Smooth muscle cell (in vitro differentiated cells): Measurements from ENCODE around the gene RFX5. TPM values are rescaled to one million over a fixed set of nuclear protein-coding genes. Genes with fewer than 3 reads are reported as not detected.

Experiments
- DNase-seq: peaks from one replicate; lab custom pipeline; 2025; ENCODE audit not compliant: unreplicated experiment; lab: John Stamatoyannopoulos, UW
- H2AFZ ChIP-seq: fragments of 200-600 bp; sonication (generic); 2 replicates; pipeline ENCODE4 v1.6.0; 2016; ENCODE audit warnings: antibody characterized with exemption, low read depth, mild to moderate bottlenecking
- H3F3A ChIP-seq: fragments of 200-600 bp; sonication (generic); 2 replicates; pipeline ENCODE4 v1.6.0; 2017; ENCODE audit warnings: antibody characterized with exemption, low read depth
- H3K27ac ChIP-seq: fragments of 200-600 bp; sonication (generic); 2 replicates; pipeline ENCODE4 v1.5.1; 2016; ENCODE audit warnings: low read depth, mild to moderate bottlenecking
- H3K27me3 ChIP-seq: fragments of 200-600 bp; sonication (generic); 2 replicates; pipeline ENCODE4 v1.6.1; 2016; ENCODE audit warnings: low read depth, mild to moderate bottlenecking
- H3K36me3 ChIP-seq: fragments of 200-600 bp; sonication (generic); 2 replicates; pipeline ENCODE4 v1.5.1; 2016; ENCODE audit warnings: low read depth
- H3K4me1 ChIP-seq: fragments of 200-600 bp; sonication (generic); 2 replicates; pipeline ENCODE4 v1.5.1; 2016; ENCODE audit warnings: low read depth
- H3K4me2 ChIP-seq: fragments of 200-600 bp; sonication (generic); 2 replicates; pipeline ENCODE4 v1.6.0; 2016; ENCODE audit warnings: mild to moderate bottlenecking
- H3K4me3 ChIP-seq: fragments of 200-600 bp; sonication (generic); 2 replicates; pipeline ENCODE4 v1.5.1; 2016; ENCODE audit warnings: mild to moderate bottlenecking
- H3K79me2 ChIP-seq: fragments of 200-600 bp; sonication (generic); 2 replicates; pipeline ENCODE4 v1.6.0; 2016; ENCODE audit warnings: low read depth, mild to moderate bottlenecking
- H3K9ac ChIP-seq: fragments of 200-600 bp; sonication (generic); 2 replicates; pipeline ENCODE4 v1.6.0; 2016; ENCODE audit warnings: low read depth
- H3K9me3 ChIP-seq: fragments of 200-600 bp; sonication (generic); replicated peaks from 2 replicates; pipeline ENCODE4 v1.5.1; 2016; ENCODE audit warnings: low read depth
- H4K20me1 ChIP-seq: fragments of 200-600 bp; sonication (generic); 2 replicates; pipeline ENCODE4 v1.6.0; 2016; ENCODE audit warnings: low read depth
- WGBS: methylation state at CpG from one replicate; pipeline ENCODE4 v1.1.7; 2016; ENCODE audit warnings: low lambda C conversion rate; 5-methylcytosine and 5-hydroxymethylcytosine counted together
- polyA plus RNA-seq: library from polyadenylated mRNA; unstranded; fragments of >200 nt; fragmentation: Nextera tagmentation; extraction: Ambion mirVana; gene quantifications from 2 replicates; pipeline ENCODE4 v1.2.1, GENCODE V29; 2016
- total RNA-seq: library from RNA; depleted of rRNA; stranded (reverse); fragments of >200 nt; gene quantifications from 2 replicates; pipeline ENCODE4 v1.2.3, GENCODE V29; 2014
- TF ChIP-seq, protein P1 (sequence below): fragments of 200-600 bp; sonication (generic); IDR thresholded peaks from 2 replicates; pipeline ENCODE4 v1.5.1; 2017; ENCODE audit warnings: borderline replicate concordance, mild to moderate bottlenecking, antibody characterized with exemption; ENCODE audit not compliant: insufficient read depth, poor library complexity, severe bottlenecking

Gene RFX5
- total and polyA plus RNA-seq, 2 experiments from 2014 or later = 12.4 to 22.7 TPM

DNA sequence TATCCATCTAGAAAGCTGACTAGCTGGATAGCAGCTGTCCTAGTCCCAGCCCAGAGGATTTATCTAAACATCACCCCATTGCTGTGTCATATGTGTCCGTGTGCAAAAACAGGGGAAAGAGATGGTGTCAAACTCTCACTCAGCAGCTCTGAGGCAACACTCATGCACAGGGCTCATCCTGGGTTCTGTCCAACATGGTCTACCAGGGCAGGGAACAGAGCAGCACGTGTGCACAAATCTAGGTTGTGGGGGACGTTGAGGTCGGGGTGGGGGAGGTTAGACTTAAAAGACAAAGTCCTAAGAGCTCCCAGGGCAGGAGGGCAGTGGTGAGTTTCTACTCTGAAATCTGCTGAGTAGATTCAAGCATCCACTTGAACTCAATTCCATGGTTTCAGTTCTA, 36.0 kb downstream of the RFX5 start:
- Histone ChIP-seq H3K27me3 (no peaks in the 10 kb centered on the region), H3K4me1 (peaks cover 33% of the 10 kb centered on the region), H3K36me3 (peaks cover 9% of the 10 kb centered on the region), H3K9me3 (no peaks in the 10 kb centered on the region), H3F3A (peaks cover 20% of the 10 kb centered on the region), H2AFZ (no peak overlapping the region), H4K20me1 (peaks cover 26% of the 10 kb centered on the region), H3K79me2 (peaks cover 10% of the 10 kb centered on the region), H3K4me2 (peak overlapping the region; percentile 67), H3K4me3 (no peak overlapping the region), H3K27ac (peak overlapping the region; percentile 99), H3K9ac (peak overlapping the region; percentile 84)
- TF ChIP-seq, protein P1, sequence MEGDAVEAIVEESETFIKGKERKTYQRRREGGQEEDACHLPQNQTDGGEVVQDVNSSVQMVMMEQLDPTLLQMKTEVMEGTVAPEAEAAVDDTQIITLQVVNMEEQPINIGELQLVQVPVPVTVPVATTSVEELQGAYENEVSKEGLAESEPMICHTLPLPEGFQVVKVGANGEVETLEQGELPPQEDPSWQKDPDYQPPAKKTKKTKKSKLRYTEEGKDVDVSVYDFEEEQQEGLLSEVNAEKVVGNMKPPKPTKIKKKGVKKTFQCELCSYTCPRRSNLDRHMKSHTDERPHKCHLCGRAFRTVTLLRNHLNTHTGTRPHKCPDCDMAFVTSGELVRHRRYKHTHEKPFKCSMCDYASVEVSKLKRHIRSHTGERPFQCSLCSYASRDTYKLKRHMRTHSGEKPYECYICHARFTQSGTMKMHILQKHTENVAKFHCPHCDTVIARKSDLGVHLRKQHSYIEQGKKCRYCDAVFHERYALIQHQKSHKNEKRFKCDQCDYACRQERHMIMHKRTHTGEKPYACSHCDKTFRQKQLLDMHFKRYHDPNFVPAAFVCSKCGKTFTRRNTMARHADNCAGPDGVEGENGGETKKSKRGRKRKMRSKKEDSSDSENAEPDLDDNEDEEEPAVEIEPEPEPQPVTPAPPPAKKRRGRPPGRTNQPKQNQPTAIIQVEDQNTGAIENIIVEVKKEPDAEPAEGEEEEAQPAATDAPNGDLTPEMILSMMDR = no peak
- DNase-seq = no peak
- WGBS = 79% methylated on average over 4 of the region's 4 CpGs

DNA sequence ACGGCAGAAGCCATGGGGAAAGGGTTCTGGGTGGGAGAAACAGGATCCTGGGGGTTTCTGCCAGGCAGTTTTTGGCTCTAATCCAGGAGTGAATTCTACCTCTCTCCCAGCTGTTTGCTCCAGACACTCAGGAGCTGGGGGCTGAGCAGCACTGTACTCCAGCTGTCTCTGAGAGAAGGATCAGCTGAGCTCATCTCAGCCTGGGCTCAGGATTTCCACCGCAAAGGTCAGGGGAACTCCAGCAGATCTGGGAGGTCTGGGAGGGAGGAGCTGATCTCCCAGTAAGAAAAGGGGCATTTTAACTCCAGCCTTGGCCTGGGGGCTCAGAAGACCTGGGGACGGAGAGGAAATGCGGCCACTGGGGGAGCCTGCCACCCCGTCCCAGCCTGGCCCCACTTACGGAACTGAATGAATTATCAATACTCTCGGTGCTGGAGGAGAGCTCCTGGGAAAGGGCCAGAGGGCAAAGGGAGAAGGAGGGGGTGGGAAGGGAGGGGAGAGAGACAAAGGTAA, 37.2 kb downstream of the RFX5 start:
- H3K79me2 ChIP-seq = peaks cover 10% of the 10 kb centered on the region
- H3K9me3 ChIP-seq = no peaks in the 10 kb centered on the region
- peak overlapping the region; percentile 99 for H3K27ac ChIP-seq
- no peak for DNase-seq
- peak overlapping the region; percentile 67 for H3K4me2 ChIP-seq
- H3K4me1 ChIP-seq = peaks cover 33% of the 10 kb centered on the region
- WGBS = 33% methylated on average over 7 of the region's 7 CpGs
- peak overlapping the region; percentile 84 for H3K9ac ChIP-seq
- no peak overlapping the region for H2AFZ ChIP-seq
- no peaks in the 10 kb centered on the region for H3K27me3 ChIP-seq
- peaks cover 15% of the 10 kb centered on the region for H3K36me3 ChIP-seq
- peaks cover 26% of the 10 kb centered on the region for H4K20me1 ChIP-seq
- H3F3A ChIP-seq = peaks cover 20% of the 10 kb centered on the region
- no peak overlapping the region for H3K4me3 ChIP-seq
- TF ChIP-seq, protein P1 = no peak

DNA sequence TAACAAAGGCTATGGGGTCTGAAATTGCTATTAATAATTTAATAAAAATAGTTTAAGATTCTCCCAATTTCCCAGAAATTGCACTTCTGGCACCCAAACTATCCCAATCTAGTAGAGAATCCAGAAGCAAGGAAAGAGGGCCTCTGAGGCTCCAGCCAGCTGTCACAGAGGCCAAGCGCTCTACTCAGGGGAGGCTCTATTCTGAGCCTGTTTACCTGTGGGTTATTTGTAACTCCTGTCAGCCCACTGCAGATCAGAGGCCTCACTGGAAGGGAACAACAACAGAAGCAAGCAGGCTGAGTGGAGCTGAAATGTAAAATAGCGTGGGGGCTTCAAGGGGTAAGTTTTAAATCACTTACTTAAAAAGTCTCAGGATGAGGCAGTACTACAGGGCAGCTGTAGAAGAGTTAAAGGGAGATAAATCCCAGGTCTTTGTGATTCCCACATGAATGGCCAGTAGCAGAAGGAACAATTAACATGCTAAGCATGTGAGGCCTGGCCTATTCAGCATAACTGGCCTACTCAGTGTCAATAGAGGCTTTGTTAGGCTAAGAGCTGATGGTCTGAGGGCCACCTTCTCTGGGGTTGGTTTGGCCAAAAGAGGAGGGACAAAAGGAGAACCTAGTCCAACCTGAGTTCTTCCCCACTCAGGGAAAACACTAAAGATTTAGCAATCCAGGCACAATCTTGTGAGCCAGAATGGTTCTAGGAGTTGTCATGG, 52.1 kb downstream of the RFX5 start:
- TF ChIP-seq, protein P1 = no peak
- H3K4me2 ChIP-seq = no peak overlapping the region
- H3K36me3 ChIP-seq = peaks cover 19% of the 10 kb centered on the region
- no peak overlapping the region for H3K4me3 ChIP-seq
- peaks cover 6% of the 10 kb centered on the region for H3K4me1 ChIP-seq
- no peaks in the 10 kb centered on the region for H4K20me1 ChIP-seq
- no peaks in the 10 kb centered on the region for H3K9me3 ChIP-seq
- H3K79me2 ChIP-seq = no peaks in the 10 kb centered on the region
- no peak overlapping the region for H3K27ac ChIP-seq
- H2AFZ ChIP-seq = no peak overlapping the region
- H3F3A ChIP-seq = no peaks in the 10 kb centered on the region
- DNase-seq = no peak
- 87% methylated on average over 2 of the region's 2 CpGs for WGBS
- no peaks in the 10 kb centered on the region for H3K27me3 ChIP-seq
- no peak overlapping the region for H3K9ac ChIP-seq

DNA sequence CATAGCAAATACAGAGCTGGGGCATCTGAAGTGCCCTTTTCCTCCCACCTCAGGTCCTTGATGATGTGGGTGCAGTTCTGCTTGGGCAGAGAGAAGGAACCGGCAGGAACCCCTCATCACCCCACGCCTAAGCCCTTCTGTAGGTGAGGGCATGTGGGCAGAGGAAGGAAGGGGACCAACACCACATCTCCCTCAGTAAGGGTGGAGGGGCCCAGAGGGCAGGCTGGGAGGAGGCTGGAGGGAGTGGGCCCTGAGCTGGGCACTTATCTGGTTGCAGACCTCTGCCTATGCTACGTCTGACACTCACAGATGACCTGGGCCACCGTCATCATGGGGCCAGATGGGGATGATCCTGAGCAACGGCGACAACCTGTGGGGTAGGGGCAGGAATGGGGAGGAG, 54.0 kb downstream of the RFX5 start:
- no peak for DNase-seq
- TF ChIP-seq, protein P1 = no peak
- no peak overlapping the region for H3K9ac ChIP-seq
- H2AFZ ChIP-seq = no peak overlapping the region
- no peak overlapping the region for H3K4me3 ChIP-seq
- WGBS = 96% methylated on average over 6 of the region's 6 CpGs
- no peaks in the 10 kb centered on the region for H3K79me2 ChIP-seq
- no peak overlapping the region for H3K4me2 ChIP-seq
- peaks cover 6% of the 10 kb centered on the region for H3K4me1 ChIP-seq
- no peaks in the 10 kb centered on the region for H3F3A ChIP-seq
- no peaks in the 10 kb centered on the region for H3K9me3 ChIP-seq
- peaks cover 17% of the 10 kb centered on the region for H4K20me1 ChIP-seq
- no peaks in the 10 kb centered on the region for H3K27me3 ChIP-seq
- H3K36me3 ChIP-seq = peaks cover 1% of the 10 kb centered on the region
- H3K27ac ChIP-seq = no peak overlapping the region
